Fibroblast of lung (primary cell): ENCODE data around the gene DNM3.

ENCODE experiments used
- CTCF ChIP-seq, 2 donors: IDR thresholded peaks in 1 of 2; conservative IDR thresholded peaks in 1 of 2; 1 replicate in 1 of 2; 2 replicates in 1 of 2; pipeline ENCODE4 v1.5.1; 2011 to 2012; ENCODE audit warnings: low read length in 2 of 2, control low read depth in 1 of 2, inconsistent platforms in 1 of 2, low read depth in 1 of 2, mild to moderate bottlenecking in 1 of 2
- EZH2 ChIP-seq: IDR thresholded peaks from 2 replicates; pipeline ENCODE4 v1.5.1; 2012; ENCODE audit warnings: low read length, control low read depth, mild to moderate bottlenecking; ENCODE audit errors: missing control alignments

GRCh38 chr1:172373864-172374263, 532.6 kb downstream of the DNM3 start:
- no peak for TF ChIP-seq CTCF (conservative IDR thresholded peaks at IDR 0.05 in 1 of 2, IDR thresholded peaks at IDR 0.05 in 1 of 2; ENCODE audit: low read depth in 1 of 2, low read length in 2 of 2)
- TF ChIP-seq EZH2, result no peak
